ENCODE measurements around the gene ZRANB3. TPM values are rescaled to one million over a fixed set of nuclear protein-coding genes. Genes with fewer than 3 reads are reported as not detected.

ZRANB3 gene
- total RNA-seq = 7.1 and 7.9 TPM in 2 replicates

- peak within 1 kb of the TSS; percentile 85 for H3K4me3 ChIP-seq (ENCODE audit: low read depth, low read length)
- TF ChIP-seq, protein P1, sequence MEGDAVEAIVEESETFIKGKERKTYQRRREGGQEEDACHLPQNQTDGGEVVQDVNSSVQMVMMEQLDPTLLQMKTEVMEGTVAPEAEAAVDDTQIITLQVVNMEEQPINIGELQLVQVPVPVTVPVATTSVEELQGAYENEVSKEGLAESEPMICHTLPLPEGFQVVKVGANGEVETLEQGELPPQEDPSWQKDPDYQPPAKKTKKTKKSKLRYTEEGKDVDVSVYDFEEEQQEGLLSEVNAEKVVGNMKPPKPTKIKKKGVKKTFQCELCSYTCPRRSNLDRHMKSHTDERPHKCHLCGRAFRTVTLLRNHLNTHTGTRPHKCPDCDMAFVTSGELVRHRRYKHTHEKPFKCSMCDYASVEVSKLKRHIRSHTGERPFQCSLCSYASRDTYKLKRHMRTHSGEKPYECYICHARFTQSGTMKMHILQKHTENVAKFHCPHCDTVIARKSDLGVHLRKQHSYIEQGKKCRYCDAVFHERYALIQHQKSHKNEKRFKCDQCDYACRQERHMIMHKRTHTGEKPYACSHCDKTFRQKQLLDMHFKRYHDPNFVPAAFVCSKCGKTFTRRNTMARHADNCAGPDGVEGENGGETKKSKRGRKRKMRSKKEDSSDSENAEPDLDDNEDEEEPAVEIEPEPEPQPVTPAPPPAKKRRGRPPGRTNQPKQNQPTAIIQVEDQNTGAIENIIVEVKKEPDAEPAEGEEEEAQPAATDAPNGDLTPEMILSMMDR (conservative IDR thresholded peaks at IDR 0.05; ENCODE audit: low read depth, low read length) = no peak
- DNase-seq (ENCODE audit: low read depth) = peak; percentile 94
Observed at GRCh38 chr2:135530313-135531230, at the start of gene ZRANB3. TSS of gene ZRANB3 (minus strand) at chr2:135531218.

DNA sequence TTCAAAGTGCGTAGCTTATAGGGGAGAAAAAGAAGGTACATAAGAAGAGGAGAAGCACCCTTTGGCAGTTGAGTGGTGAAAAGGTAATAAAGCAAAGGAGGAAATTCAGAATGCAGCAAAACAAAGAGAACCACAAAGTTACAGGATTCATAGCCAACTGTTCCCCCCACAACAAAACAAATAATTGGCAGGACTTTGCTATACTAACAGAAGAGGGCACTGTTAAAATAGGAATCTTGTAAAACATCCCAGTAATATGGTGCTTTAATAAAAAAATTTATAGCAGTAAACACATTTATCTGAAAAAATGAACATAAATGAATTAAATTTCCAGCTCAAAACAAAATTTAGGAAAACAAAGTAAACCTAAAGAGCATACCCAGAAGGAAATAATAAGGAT, 42.6 kb upstream of the ZRANB3 start:
- DNase-seq (ENCODE audit: low read depth) = no peak
- no peak overlapping the region for H3K4me3 ChIP-seq (ENCODE audit: low read depth, low read length)
- TF ChIP-seq, protein P1 (conservative IDR thresholded peaks at IDR 0.05; ENCODE audit: low read depth, low read length) = peak; percentile 22

- no peak for DNase-seq (ENCODE audit: low read depth)
Observed at GRCh38 chr2:135570884-135571283, 39.9 kb upstream of the ZRANB3 start.

GRCh38 chr2:135563793-135564192, 32.8 kb upstream of the ZRANB3 start:
- no peak for DNase-seq (ENCODE audit: low read depth)
- no peak overlapping the region for H3K4me3 ChIP-seq (ENCODE audit: low read depth, low read length)
- TF ChIP-seq, protein P1 (conservative IDR thresholded peaks at IDR 0.05; ENCODE audit: low read depth, low read length) = no peak

More at GRCh38 chr2:135570884-135571283, 39.9 kb upstream of the ZRANB3 start:
- H3K4me3 ChIP-seq (ENCODE audit: low read depth, low read length) = no peak overlapping the region
- TF ChIP-seq, protein P1 (conservative IDR thresholded peaks at IDR 0.05; ENCODE audit: low read depth, low read length) = no peak

DNA sequence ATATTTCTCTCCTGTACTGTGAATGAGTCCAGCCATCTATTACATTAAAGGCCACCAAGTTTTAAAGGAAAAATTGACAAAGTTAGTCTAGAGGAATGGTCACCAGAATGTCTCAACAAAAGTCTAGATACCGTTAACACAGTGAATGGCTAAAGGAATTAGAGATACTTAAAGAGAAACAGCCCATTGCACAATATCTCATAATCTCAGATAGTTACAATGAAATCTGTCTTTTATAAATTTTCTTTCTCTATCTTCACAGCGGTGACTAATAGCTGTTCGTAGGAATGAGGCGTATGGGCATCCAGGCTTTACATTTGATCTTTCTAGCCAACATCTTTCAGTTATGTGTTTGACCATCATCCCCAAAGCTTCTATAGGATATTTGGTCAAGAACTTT, 30.9 kb upstream of the ZRANB3 start:
- TF ChIP-seq, protein P1 (conservative IDR thresholded peaks at IDR 0.05; ENCODE audit: low read depth, low read length) = no peak
- DNase-seq (ENCODE audit: low read depth) = no peak
- no peak overlapping the region for H3K4me3 ChIP-seq (ENCODE audit: low read depth, low read length)

DNA sequence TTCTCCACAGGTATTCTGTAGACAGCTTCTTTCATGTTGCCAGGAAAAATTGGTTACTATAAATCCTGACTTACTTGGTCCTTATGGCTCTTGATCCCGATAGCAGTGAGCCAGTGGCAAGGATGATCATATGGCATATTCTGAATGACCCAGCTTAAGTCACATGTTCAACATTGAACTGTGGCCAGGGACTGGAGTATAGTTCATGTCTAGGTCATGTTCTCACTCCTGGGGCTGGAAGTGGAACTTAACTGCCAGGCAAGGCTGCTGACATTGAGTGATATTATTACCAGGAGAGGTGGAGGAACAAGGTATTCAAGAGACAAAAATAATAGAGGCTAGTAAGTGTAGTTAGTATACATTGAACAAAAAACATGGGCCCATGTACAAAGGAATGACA, 26.5 kb upstream of the ZRANB3 start:
- DNase-seq (ENCODE audit: low read depth) = no peak
- TF ChIP-seq, protein P1 (conservative IDR thresholded peaks at IDR 0.05; ENCODE audit: low read depth, low read length) = no peak
- H3K4me3 ChIP-seq (ENCODE audit: low read depth, low read length) = no peak overlapping the region
